HG03342 (cell line): ENCODE data around the gene GAS1.

Experiments used
- ATAC-seq: cut with Tn5 transposase; IDR thresholded peaks from one replicate; pipeline ENCODE4 v1.9.1; 2021; ENCODE audit warnings: mild to moderate bottlenecking, moderate library complexity; ENCODE audit not compliant: unreplicated experiment

GAS1 gene

DNA sequence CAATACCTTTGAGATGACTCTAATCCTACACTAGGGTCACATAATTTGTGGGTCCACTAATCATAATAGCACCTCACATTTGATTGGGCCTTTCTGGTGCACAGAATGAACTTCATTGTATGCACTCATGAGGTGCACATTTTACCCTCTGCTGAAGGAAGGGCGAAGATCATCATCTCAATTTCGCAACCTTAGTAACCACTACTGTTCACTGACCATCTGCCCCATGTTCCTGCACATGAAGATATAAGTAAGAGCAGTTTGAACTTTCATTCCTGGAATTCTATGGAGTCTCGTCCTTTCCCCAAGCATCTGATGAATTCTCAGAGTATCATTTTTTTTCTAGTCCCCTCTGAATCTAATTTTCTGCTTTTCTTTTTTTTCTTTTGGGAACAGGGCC lies 21.2 kb downstream of the GAS1 start:
- no peak for ATAC-seq

DNA sequence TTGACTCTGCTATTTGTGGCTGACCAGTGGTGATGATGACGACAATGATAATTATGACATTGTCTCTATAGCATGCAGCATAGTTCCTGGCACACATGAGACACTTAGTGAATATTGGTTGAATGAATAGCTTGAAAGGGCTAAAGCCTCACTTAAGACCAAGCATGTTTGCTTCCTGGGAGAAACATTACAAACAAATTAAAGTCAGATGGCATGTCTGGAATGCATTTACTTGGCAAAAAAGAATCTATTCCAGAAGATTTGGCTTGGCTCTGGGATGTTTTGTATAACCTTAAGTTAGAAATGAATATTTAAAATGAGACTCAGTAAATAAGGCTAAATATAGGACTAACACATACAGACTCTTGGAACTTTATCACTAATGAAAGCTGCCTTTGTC lies 21.6 kb downstream of the GAS1 start:
- ATAC-seq, result no peak

GRCh38 chr9:86924206-86924605 lies 23.1 kb downstream of the GAS1 start:
- no peak for ATAC-seq

DNA sequence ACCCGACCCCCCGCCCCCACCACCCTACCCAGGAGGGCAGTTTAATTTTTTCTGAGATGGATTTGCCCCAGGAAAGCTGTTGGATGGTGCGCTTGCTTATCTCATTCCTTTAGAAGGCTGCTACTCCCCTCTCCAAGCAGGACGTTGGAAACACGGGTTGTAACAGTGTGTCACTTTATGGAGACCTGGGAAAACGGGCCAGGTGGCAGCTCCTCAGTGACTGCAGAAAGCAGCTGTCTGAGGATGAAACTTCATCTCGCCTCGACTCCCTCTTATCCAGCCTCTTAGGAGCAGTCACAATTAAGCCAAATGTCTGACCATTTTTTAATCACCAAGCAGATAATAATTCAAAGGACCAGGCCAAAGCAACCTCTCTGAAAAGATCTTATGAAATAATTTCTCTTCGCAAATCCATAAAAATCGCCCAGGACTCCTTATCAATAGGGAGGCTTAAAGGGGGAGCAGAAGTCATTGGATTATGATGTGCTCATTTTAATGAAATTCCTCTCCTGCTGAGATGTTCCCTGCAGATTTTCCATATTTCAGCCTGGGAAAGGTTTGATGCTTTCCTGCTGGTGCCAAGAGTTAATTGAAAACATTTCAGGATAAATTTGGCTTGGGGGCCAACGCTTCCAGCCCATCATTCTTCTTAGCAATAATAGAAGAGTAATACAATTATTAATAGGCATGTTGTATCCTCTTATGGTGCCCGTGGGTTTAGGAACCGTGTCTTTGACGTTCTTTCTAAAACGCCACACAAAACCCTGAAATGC lies 26.0 kb downstream of the GAS1 start:
- no peak for ATAC-seq

- ATAC-seq, result no peak
Measured at GRCh38 chr9:86918556-86918955, 28.8 kb downstream of the GAS1 start.

DNA sequence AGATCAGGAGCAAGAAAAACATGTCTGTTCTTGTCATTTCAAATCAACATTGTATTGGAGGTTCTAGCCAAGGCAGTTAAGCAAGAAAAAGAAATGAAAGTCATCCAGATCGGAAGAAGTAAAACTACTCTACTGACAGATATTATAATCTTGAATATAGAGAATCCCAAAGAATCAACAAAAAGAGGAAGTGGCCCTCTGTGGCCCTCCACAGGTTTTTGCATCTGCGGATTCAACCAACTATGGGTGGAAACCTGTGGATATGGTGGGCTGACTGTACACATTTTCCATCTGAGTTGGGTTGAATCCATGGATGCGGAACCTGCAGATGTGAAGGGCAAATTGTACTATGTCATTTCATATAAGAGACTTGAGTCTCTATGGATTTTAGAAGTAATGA lies 35.1 kb downstream of the GAS1 start:
- no peak for ATAC-seq

GRCh38 chr9:86909388-86909787 lies 37.9 kb downstream of the GAS1 start:
- ATAC-seq, result no peak

- no peak for ATAC-seq
Measured at GRCh38 chr9:86908261-86908660, 39.0 kb downstream of the GAS1 start.

DNA sequence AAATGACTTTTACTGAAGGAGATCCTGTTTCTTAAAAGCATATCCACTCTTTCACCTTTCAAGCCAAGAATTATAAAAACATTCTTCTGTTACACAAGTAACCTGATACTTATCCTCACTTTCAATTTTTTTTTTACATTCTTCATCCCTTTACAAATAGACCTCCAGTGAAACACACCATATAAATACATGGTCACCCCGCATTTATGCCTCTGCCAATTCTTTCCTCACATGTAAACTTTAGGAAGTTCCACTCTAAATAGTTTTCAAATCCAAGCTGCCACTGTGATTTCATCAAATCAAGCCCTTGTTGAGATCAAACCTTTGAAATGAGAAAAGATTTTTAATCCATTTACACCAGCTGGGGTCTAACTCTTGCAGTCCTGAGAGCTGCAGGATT lies 40.0 kb downstream of the GAS1 start:
- no peak for ATAC-seq

GRCh38 chr9:86903734-86904085 lies 43.6 kb downstream of the GAS1 start:
- ATAC-seq, result no peak

DNA sequence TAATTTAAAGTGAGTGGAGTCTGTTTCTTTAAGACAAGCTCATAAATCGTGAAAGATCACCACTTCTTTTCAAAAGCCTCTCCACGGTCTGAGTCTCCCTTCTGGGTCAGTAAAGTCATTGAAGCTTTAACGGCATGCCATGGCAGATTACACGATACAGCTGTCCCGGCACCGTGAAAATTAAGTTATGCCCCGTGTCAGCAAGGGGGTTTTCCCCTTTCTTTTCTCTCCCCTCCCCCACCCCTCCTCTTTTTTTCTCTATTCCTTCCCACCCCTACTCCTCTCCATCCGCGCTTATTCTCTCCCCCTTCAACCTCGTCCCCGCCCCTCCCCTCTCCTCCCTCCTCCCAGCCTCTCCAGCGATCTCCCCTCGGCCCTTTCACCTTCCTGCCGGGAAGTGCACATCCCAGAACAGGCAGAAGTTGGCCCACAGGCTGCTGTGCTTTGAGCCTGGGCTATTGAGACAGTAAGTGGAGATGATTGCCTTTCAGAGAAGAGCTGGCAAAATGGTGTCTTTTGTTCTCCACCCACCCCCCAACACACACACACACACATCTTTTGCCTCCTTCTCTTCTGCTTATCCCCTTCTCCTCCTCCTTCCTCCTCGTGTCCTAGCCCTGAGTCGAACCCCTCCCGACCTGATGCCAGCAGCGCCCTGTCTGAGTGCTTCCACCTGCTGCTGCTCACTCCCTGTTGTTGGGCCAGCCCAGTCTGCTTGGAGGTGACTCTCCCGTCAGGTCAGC lies 44.1 kb downstream of the GAS1 start:
- no peak for ATAC-seq

GRCh38 chr9:86902586-86902985 lies 44.7 kb downstream of the GAS1 start:
- no peak for ATAC-seq

- ATAC-seq, result no peak
Measured at GRCh38 chr9:86902176-86902575, 45.1 kb downstream of the GAS1 start.

DNA sequence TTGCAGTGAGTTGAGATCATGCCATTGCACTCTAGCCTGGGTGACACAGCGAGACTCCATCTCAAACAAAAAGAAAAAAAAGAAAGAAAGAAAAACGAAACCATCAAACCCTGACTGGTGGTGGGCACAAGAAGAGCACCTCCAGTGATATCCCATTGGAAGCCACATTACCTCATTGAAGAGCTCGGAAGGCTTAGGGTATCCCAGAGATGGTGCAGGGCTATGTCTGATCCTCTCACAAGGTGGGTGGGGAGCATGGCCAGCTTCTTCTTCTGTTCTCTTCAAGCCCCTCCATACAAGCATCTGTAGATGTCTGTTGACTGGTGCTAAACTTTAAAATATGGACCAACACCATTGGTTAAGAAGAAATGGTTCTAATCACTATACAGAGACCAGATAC lies 45.8 kb downstream of the GAS1 start:
- ATAC-seq, result no peak
